ENCODE results near the gene PHLPP1.
A peak's percentile ranks its signal among the peaks of the same experiment; 100 is the strongest.
"Not testable (repeated sequence)": the region's sequence is repeated elsewhere in the genome, so short reads cannot be mapped to it uniquely, and the experiment has no call there.

Gene PHLPP1

DNA sequence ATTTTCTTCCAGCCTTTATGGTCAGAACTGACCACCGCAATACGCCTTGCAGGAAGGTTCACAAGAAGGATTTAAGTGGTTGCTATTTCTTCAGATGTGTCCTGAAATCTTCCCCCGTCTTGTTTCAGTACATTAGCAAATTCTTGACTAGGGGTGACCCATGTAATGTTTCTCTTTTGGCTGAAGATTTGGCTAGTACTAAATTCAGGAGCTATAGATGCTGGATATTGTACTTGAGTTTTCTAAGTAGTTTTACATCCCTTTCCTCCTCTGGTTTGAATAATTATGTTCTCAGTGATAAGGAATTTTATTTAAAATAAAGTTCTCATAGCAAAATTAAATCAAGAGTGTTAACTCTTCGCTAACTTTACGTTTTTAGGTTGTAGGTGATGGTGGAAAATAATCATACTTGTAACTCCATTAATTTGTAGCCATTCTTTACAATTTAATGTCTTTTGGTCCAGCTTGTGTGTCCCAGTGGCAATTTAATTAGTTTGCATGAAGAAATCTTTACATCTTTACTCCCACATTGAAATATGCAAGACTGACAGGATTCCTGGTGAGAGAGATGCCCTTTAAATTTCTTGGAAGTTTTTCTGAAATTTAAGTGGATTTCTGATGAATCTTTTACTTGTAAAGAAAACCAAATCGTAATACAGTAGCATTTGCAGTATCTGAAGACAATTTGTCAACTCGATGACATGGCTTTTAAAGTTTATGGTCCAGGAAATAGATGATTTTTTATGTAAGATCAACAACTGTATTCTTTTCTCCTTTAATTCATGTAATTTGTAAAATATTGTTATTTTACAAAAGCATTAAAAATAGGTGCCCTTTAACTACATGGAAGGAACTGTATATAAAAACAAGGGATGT, 2.8 kb downstream of the PHLPP1 start:
- DNase-seq = no peak

- DNase-seq = no peak
Observed at GRCh38 chr18:62720048-62720447, 4.7 kb downstream of the PHLPP1 start.

DNA sequence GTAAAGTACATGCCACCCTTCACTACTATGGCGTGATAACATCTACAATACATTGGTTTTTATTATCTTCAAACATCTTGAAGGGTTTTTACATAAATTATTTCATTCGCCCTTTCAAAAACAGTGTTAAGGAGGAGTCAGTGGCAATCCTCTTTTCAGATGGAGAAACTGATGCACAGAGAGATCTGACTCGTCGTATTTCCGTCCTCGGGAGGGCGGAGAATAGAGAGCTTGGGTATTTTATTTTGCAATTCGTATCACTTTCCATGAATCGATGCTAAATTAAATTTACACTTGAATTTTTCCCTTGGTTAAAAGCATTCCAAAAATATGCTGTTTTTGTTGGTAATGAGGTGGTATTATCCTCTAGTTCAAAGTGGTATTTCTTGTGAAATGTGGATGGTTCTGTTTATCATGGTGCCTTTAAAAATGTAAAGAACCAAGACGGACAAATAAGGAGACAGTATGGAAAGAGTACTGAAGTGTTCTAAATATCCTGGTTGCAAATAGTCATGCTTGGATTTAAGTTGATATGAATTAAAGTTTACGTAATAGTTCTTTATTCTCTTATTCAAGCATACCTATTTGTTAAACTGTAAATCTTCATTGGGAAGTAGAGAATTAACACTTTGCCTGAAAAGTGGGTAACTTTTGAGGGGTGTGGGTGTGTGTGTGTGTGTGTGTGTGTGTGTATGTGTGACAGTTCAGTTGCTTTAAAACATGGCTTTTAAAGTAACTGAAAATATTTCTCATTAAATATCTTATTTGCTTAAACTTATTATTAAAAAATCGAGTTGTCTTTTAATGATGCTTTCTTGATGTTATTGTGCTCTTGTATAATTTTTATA, 5.6 kb downstream of the PHLPP1 start:
- no peak for DNase-seq

DNA sequence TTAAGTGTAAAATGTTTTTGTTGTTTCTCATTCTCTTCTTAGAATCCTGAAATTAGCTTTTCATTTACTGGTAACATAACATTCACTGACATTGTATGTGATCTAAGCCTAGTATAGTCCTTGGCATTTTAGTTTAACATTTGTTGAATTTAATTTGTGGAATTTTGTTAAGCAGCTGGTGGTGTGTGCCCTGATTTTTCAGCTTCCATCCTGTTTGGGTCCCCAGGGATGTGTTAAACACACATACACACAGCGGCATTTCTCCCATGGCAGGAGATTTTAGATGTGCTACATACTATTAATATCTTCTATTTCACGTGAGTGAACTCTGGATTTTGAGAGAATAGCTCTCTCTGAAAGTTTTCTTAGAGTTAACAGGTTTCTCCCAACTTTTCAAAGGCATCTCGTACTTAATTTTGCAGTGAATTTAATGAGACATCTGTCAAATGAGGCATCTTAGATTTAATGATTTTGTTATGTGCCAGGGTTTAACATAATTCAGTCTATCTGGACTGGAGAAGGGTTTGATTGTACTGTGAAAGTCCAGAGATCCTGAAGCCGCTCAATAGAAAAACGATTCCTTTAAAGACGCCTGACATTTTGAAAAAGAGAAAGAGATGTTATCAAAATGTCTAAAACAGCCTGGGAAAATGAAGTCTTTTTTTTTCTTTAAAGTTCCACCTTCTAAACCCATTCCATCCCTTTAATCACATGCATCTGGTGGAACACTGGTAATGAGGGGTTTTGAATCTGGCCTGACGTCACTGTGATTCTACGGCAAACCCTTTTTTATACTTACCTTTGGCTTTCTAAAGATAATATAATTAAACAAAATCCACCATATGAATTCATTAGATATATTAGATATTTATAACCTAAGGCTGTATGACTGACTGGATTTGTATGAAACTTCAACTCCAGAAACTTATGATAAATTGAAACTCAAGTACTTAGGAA, 6.8 kb downstream of the PHLPP1 start:
- no peak for DNase-seq

DNA sequence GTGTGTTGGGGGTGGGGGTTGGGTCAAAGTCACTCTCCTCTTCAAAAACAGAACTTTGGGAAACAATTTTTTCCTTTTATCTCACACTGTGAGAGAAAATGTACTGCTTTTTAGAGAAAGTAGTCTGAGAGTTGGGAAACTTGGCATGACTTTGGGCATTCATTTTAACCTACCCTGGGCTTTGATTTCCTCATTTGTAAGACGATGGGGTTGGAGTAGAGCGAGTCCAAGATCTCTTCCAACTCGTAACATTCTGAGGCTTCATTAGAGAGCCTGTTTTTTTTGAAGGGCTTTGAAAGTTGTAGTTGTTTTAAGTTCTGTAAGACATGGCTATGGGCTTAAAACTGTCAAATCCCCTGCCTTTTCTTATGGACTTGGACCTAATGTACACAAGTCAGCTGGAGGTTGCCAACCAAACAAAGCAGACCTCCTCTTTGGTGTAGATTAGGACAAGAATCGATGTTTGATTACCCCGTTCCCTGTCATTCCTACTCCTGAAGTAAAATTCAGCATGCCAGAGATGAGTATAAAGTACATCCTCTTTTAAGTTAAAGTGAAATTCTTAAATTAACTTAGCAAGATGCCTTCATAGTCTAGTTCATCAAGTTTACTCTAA, 8.4 kb downstream of the PHLPP1 start:
- DNase-seq = no peak

DNA sequence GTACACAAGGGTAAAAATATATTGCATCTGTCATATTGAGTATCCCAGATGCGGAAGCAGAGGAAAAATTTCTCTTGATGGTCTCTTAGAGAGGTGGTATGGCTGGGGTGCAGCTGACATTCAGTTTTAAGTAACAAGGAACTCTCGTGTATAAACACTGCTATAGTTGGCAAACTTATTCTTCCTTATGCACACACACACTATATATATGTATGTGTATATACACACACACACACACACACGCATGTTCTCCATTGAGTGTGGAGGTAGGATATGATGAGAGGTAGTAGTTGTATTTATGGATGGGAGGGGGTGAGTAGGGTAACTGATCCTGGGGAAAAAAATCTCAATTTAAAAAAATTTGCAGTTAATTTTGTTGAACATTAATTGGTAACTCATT, 10.6 kb downstream of the PHLPP1 start:
- no peak for DNase-seq

DNA sequence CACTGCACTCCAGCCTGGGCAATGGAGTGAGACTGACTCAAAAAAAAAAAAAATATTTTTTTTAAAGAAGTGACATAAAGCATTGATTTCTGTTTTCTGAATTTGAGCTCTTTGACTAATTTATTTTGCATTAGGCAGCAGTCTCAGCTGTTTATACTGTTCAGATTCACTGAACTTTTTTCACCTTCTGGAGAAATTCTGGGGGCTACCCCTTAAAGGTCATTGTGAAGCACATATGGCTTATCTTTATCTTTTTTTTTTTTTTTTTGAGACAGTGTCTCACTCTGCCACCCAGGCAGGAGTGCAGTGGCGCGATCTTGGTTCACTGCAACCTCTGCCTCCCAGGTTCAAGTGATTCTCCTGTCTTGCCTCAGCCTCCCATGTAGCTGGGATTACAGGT, 12.9 kb downstream of the PHLPP1 start:
- no peak for DNase-seq

GRCh38 chr18:62729487-62730386, 14.4 kb downstream of the PHLPP1 start:
- no peak for DNase-seq

- no peak for DNase-seq
Observed at GRCh38 chr18:62730941-62731340, 15.6 kb downstream of the PHLPP1 start.

- DNase-seq = no peak
Observed at GRCh38 chr18:62732617-62733016, 17.3 kb downstream of the PHLPP1 start.

GRCh38 chr18:62734290-62734689, 18.9 kb downstream of the PHLPP1 start:
- DNase-seq = no peak

GRCh38 chr18:62735387-62735786, 20.0 kb downstream of the PHLPP1 start:
- DNase-seq = no peak

- peak; percentile 73 for DNase-seq
Observed at GRCh38 chr18:62736077-62736855, 20.9 kb downstream of the PHLPP1 start.

- DNase-seq = no peak
Observed at GRCh38 chr18:62737241-62737873, 22.0 kb downstream of the PHLPP1 start.

DNA sequence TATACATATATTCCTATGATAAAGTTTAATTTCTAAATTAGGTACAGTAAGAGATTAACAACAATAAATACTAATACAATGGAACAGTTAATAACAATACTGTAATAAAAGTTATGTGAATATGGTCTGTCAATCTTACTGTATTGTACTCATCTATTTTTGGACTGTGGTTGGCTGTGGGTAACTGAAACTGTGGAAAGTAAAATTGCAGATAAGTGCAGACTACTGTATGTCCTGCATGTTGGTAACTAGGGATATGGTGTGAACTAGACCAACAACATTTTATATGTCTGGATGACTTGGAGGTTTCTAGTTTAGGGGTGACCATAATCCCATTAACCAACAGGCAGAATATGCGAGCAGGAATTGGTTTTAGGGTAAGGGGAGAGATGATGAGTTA, 23.3 kb downstream of the PHLPP1 start:
- DNase-seq = no peak

DNA sequence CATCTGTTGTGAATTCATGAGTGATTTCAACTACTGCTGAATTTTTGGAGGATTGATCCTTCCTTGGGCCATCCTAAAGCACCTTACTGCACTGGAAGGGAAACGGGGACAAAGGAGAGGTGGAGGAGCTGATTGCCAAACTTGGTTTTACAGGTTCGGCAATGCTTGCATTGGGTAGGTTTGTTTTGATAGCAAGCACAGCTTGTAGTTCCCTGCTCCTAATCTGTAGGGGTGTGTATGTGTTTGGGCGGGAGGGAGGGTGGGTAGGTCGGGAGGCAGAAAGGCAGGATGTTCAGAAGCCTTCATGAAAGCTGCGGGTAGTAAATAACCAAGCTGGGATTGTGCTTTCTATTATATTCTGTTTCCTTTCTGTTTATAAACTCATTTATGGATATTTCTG, 24.6 kb downstream of the PHLPP1 start:
- DNase-seq = no peak

- DNase-seq = not testable (repeated sequence)
Observed at GRCh38 chr18:62740650-62741049, 25.3 kb downstream of the PHLPP1 start.

- no peak for DNase-seq
Observed at GRCh38 chr18:62741118-62741566, 25.8 kb downstream of the PHLPP1 start.

DNA sequence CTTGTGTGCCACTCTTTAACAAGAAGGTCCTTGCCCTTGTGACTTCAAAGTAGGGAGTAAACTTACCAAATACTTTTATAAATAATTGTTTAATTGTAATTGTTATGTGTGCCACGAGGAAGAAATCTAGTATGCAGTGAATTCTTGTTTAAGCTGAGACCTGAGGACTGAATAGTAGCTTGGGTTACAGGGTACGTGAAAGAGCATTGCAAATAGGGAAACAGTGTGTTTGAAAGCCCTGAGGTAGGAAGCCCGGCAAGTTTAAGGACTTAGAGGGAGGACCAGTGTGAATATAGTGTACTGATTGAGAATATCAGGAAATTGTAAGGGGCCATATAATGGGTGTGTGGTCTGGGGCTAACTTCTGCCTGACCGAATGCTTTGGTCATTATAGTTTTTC, 26.2 kb downstream of the PHLPP1 start:
- DNase-seq = no peak
